Endodermal cell (in vitro differentiated cells): Measurements from ENCODE around the gene PPP1R14B. TPM values are rescaled to one million over a fixed set of nuclear protein-coding genes. Genes with fewer than 3 reads are reported as not detected.
A peak's percentile ranks its signal among the peaks of the same experiment; 100 is the strongest.

Experiments
- DNase-seq: peaks from one replicate; pipeline ENCODE4 v3.0.0-alpha.2; 2017
- H3K27ac ChIP-seq: 2 replicates; pipeline ENCODE4 v1.5.1; 2013; ENCODE audit warnings: mild to moderate bottlenecking, low read depth, low read length, moderate library complexity
- H3K27me3 ChIP-seq: 2 replicates; pipeline ENCODE4 v1.6.1; 2013; ENCODE audit warnings: mild to moderate bottlenecking, low read length, moderate library complexity; ENCODE audit not compliant: insufficient read depth, control insufficient read depth, poor library complexity, severe bottlenecking
- H3K36me3 ChIP-seq: 2 replicates; pipeline ENCODE4 v1.7.0; 2013; ENCODE audit warnings: mild to moderate bottlenecking, low read length, moderate library complexity; ENCODE audit not compliant: control insufficient read depth, insufficient read depth
- H3K4me1 ChIP-seq: one replicate; pipeline ENCODE4 v1.7.0; 2013; ENCODE audit warnings: low read length; ENCODE audit not compliant: control insufficient read depth, insufficient read depth
- H3K4me3 ChIP-seq: 2 replicates; pipeline ENCODE4 v1.5.1; 2013; ENCODE audit warnings: mild to moderate bottlenecking, low read length, moderate library complexity
- H3K9ac ChIP-seq: 2 replicates; pipeline ENCODE4 v1.6.1; 2013; ENCODE audit warnings: mild to moderate bottlenecking, low read length, moderate library complexity; ENCODE audit not compliant: poor library complexity, severe bottlenecking; ENCODE audit errors: extremely low read depth
- H3K9me3 ChIP-seq: 2 replicates; pipeline ENCODE4 v1.6.1; 2013; ENCODE audit warnings: mild to moderate bottlenecking, low read length, moderate library complexity; ENCODE audit not compliant: control insufficient read depth
- H3K27ac Mint-ChIP-seq: 2 replicates; pipeline ENCODE4 v1.8.0; 2020; ENCODE audit warnings: mixed read lengths
- H3K27me3 Mint-ChIP-seq: 2 replicates; pipeline ENCODE4 v1.8.0; 2021; ENCODE audit warnings: mild to moderate bottlenecking, mixed read lengths; ENCODE audit not compliant: insufficient read depth
- H3K36me3 Mint-ChIP-seq: 2 replicates; pipeline ENCODE4 v1.8.0; 2020; ENCODE audit warnings: low read depth, mixed read lengths
- H3K4me1 Mint-ChIP-seq: 2 replicates; pipeline ENCODE4 v1.8.0; 2020; ENCODE audit warnings: mixed read lengths
- H3K4me3 Mint-ChIP-seq: 2 replicates; pipeline ENCODE4 v1.8.0; 2020; ENCODE audit warnings: mild to moderate bottlenecking, moderate library complexity, mixed read lengths
- H3K9me3 Mint-ChIP-seq: 2 replicates; pipeline ENCODE4 v1.8.0; 2020; ENCODE audit warnings: mild to moderate bottlenecking, mixed read lengths
- WGBS, 2 experiments: methylation state at CpG; one replicate each; pipeline versions ENCODE4 v1.1.5 to v1.1.7; 2013; ENCODE audit warnings: missing lambda C conversion rate in 2 of 2, mixed read lengths in 1 of 2; ENCODE audit not compliant: insufficient coverage in 1 of 2, insufficient read length in 1 of 2; 5-methylcytosine and 5-hydroxymethylcytosine counted together
- total RNA-seq, 2 donors: library from RNA; stranded (reverse); fragmentation: NEBNext Ultra II Directional in 1 of 2; extraction: Animal tissue kit (Norgen Biotek cat#: 25700) in 1 of 2; gene quantifications; 2 replicates in 1 of 2; 3 replicates in 1 of 2; pipeline ENCODE4 v1.2.1, GENCODE V29; 2021
- TF ChIP-seq, protein P1 (sequence below): fragments of 200-600 bp; sonication (generic); conservative IDR thresholded peaks from 2 replicates; pipeline ENCODE4 v1.5.0; 2021; ENCODE audit warnings: antibody characterized with exemption, mild to moderate bottlenecking

PPP1R14B gene
- total RNA-seq, 2 donors from 2014 or later, result 228 to 265 TPM

- peak; percentile 97 for DNase-seq
- Mint-ChIP-seq H3K36me3 (no peaks in the 10 kb centered on the region), H3K9me3 (no peaks in the 10 kb centered on the region), H3K27me3 (peaks cover under 1% of the 10 kb centered on the region), H3K4me3 (peak within 1 kb of the TSS; percentile 74), H3K27ac (peak within 1 kb of the TSS; percentile 74), H3K4me1 (peaks cover 12% of the 10 kb centered on the region)
- H3K27ac ChIP-seq, result peak within 1 kb of the TSS; percentile 76
- peaks cover 5% of the 10 kb centered on the region for H3K36me3 ChIP-seq
- peak within 1 kb of the TSS; percentile 92 for H3K4me3 ChIP-seq
- 0% methylated on average over 27 to 53 of the region's 54 CpGs for WGBS, 2 experiments
- no peaks in the 10 kb centered on the region for H3K27me3 ChIP-seq
- TF ChIP-seq, protein P1, sequence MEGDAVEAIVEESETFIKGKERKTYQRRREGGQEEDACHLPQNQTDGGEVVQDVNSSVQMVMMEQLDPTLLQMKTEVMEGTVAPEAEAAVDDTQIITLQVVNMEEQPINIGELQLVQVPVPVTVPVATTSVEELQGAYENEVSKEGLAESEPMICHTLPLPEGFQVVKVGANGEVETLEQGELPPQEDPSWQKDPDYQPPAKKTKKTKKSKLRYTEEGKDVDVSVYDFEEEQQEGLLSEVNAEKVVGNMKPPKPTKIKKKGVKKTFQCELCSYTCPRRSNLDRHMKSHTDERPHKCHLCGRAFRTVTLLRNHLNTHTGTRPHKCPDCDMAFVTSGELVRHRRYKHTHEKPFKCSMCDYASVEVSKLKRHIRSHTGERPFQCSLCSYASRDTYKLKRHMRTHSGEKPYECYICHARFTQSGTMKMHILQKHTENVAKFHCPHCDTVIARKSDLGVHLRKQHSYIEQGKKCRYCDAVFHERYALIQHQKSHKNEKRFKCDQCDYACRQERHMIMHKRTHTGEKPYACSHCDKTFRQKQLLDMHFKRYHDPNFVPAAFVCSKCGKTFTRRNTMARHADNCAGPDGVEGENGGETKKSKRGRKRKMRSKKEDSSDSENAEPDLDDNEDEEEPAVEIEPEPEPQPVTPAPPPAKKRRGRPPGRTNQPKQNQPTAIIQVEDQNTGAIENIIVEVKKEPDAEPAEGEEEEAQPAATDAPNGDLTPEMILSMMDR, result peak; percentile 38
- H3K4me1 ChIP-seq, result peaks cover 4% of the 10 kb centered on the region
- no peaks in the 10 kb centered on the region for H3K9me3 ChIP-seq
- H3K9ac ChIP-seq, result peak within 1 kb of the TSS; percentile 57
Observed at GRCh38 chr11:64225608-64226506, 20.9 kb downstream of the PPP1R14B start, which contains the start of the genes NUDT22 and TRPT1. TSS of gene NUDT22 (plus strand) at chr11:64226274. CDS start at chr11:64226653, 379 bp downstream. TSS of gene TRPT1 (minus strand) at chr11:64226186. CDS start at chr11:64225860, 326 bp downstream.

- Mint-ChIP-seq H3K27ac (peak overlapping the region; percentile 74), H3K27me3 (no peaks in the 10 kb centered on the region), H3K36me3 (no peaks in the 10 kb centered on the region), H3K4me3 (peak overlapping the region; percentile 74), H3K9me3 (no peaks in the 10 kb centered on the region), H3K4me1 (peaks cover 11% of the 10 kb centered on the region)
- peak overlapping the region; percentile 57 for H3K9ac ChIP-seq
- peaks cover 5% of the 10 kb centered on the region for H3K36me3 ChIP-seq
- H3K27ac ChIP-seq, result no peak overlapping the region
- H3K4me3 ChIP-seq, result peak overlapping the region; percentile 92
- H3K9me3 ChIP-seq, result no peaks in the 10 kb centered on the region
- TF ChIP-seq, protein P1, result no peak
- WGBS, 2 experiments, result 84 to 86% methylated on average over 13 to 22 of the region's 22 CpGs
- DNase-seq, result peak; percentile 54
- peaks cover 4% of the 10 kb centered on the region for H3K4me1 ChIP-seq
- no peaks in the 10 kb centered on the region for H3K27me3 ChIP-seq
Observed at GRCh38 chr11:64224891-64225607, 21.7 kb downstream of the PPP1R14B start.

DNA sequence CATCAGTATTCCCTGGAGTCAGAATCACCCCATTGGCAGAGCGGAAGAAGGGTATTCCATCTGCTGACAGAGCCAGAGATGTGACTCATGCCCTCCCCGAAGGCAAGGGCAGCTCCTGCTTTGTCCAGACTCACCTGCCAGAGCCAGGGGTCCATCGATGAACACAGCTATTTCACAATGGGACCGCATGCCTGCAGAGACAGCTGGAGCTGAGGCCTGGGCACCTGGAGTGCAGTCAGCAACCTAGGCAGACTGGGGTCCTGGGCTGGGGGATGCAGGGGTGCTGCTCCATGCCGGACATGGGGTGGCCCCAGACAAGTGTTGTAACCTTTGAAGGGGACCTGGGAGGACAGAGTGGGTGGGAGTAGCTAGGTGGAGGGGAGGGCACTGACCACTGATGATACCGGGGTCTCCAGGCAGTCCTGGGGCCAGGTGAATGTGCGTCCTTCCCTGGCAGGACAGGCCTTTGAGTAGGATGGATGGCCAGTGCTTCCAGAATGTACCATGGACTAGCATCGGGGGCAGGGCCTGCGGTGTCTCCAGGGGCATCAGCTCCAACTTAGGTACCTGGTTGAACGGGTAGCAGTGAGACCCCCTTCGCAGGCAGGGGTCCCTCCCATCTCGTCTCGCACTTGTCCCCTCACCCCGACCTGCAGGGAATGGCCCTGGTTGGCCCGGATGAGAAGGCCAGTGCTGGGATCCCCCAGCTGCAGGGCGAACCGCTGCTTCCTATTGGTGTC is 22.4 kb downstream of the PPP1R14B start:
- H3K9me3 Mint-ChIP-seq, result no peaks in the 10 kb centered on the region
- 93 to 98% methylated on average over 13 to 17 of the region's 17 CpGs for WGBS, 2 experiments
- peaks cover 10% of the 10 kb centered on the region for H3K4me1 Mint-ChIP-seq
- Histone ChIP-seq H3K9ac (no peak overlapping the region), H3K36me3 (peaks cover 5% of the 10 kb centered on the region), H3K4me3 (no peak overlapping the region), H3K4me1 (peaks cover 4% of the 10 kb centered on the region), H3K27ac (no peak overlapping the region), H3K9me3 (no peaks in the 10 kb centered on the region), H3K27me3 (no peaks in the 10 kb centered on the region)
- H3K4me3 Mint-ChIP-seq, result peak overlapping the region; percentile 74
- H3K27me3 Mint-ChIP-seq, result no peaks in the 10 kb centered on the region
- TF ChIP-seq, protein P1, result no peak
- DNase-seq, result peak; percentile 45
- H3K36me3 Mint-ChIP-seq, result no peaks in the 10 kb centered on the region
- H3K27ac Mint-ChIP-seq, result no peak overlapping the region
